ENCODE measurements around the gene RBBP5. TPM values are rescaled to one million over a fixed set of nuclear protein-coding genes. Genes with fewer than 3 reads are reported as not detected.

RBBP5 gene
- total RNA-seq, 1 donor, result 19.5 TPM

GRCh38 chr1:205064741-205065316 lies 56.9 kb downstream of the RBBP5 start:
- no peak for TF ChIP-seq CTCF (IDR thresholded peaks at IDR 0.05; ENCODE audit: extremely low read depth, low read depth, low read length)

GRCh38 chr1:205064301-205064700 lies 57.5 kb downstream of the RBBP5 start:
- no peaks in the 10 kb centered on the region for H3K4me1 ChIP-seq (ENCODE audit: insufficient read depth, low read length)
- no peak for TF ChIP-seq CTCF (IDR thresholded peaks at IDR 0.05; ENCODE audit: extremely low read depth, low read depth, low read length)
- H4K20me1 ChIP-seq (ENCODE audit: insufficient read depth, low read length), result no peaks in the 10 kb centered on the region
- peak; percentile 65 for DNase-seq (ENCODE audit: insufficient read length, low spot score, missing footprints)
- H3K36me3 ChIP-seq (ENCODE audit: insufficient read depth, low read length), result no peaks in the 10 kb centered on the region
- H3K79me2 ChIP-seq (ENCODE audit: insufficient read depth, low read length), result no peaks in the 10 kb centered on the region
- H3K27ac ChIP-seq (ENCODE audit: low read depth, low read length), result no peak overlapping the region
- H3K4me3 ChIP-seq (ENCODE audit: insufficient read depth, low read length), result no peak overlapping the region
- H2AFZ ChIP-seq (ENCODE audit: low read length), result no peak overlapping the region
- peaks cover 5% of the 10 kb centered on the region for H3K27me3 ChIP-seq (ENCODE audit: insufficient read depth, low read length)
- H3K9me3 ChIP-seq (ENCODE audit: low read depth, low read length), result no peaks in the 10 kb centered on the region
- no peak overlapping the region for H3K4me2 ChIP-seq (ENCODE audit: insufficient read depth, low read length)

More at GRCh38 chr1:205064741-205065316, 56.9 kb downstream of the RBBP5 start:
- peaks cover 5% of the 10 kb centered on the region for H3K27me3 ChIP-seq (ENCODE audit: insufficient read depth, low read length)
- no peaks in the 10 kb centered on the region for H4K20me1 ChIP-seq (ENCODE audit: insufficient read depth, low read length)
- no peak overlapping the region for H2AFZ ChIP-seq (ENCODE audit: low read length)
- H3K36me3 ChIP-seq (ENCODE audit: insufficient read depth, low read length), result no peaks in the 10 kb centered on the region
- no peaks in the 10 kb centered on the region for H3K79me2 ChIP-seq (ENCODE audit: insufficient read depth, low read length)
- DNase-seq (ENCODE audit: insufficient read length, low spot score, missing footprints), result peak; percentile 31
- no peak overlapping the region for H3K4me3 ChIP-seq (ENCODE audit: insufficient read depth, low read length)
- H3K9me3 ChIP-seq (ENCODE audit: low read depth, low read length), result no peaks in the 10 kb centered on the region
- no peak overlapping the region for H3K27ac ChIP-seq (ENCODE audit: low read depth, low read length)
- no peaks in the 10 kb centered on the region for H3K4me1 ChIP-seq (ENCODE audit: insufficient read depth, low read length)
- H3K4me2 ChIP-seq (ENCODE audit: insufficient read depth, low read length), result no peak overlapping the region

- Histone ChIP-seq H3K4me3 (ENCODE audit: insufficient read depth, low read length) (no peak overlapping the region), H3K79me2 (ENCODE audit: insufficient read depth, low read length) (no peaks in the 10 kb centered on the region), H3K27ac (ENCODE audit: low read depth, low read length) (no peak overlapping the region), H3K4me2 (ENCODE audit: insufficient read depth, low read length) (no peak overlapping the region), H3K27me3 (ENCODE audit: insufficient read depth, low read length) (peaks cover 5% of the 10 kb centered on the region), H2AFZ (ENCODE audit: low read length) (no peak overlapping the region), H3K9me3 (ENCODE audit: low read depth, low read length) (no peaks in the 10 kb centered on the region), H3K36me3 (ENCODE audit: insufficient read depth, low read length) (no peaks in the 10 kb centered on the region), H4K20me1 (ENCODE audit: insufficient read depth, low read length) (no peaks in the 10 kb centered on the region), H3K4me1 (ENCODE audit: insufficient read depth, low read length) (no peaks in the 10 kb centered on the region)
- no peak for TF ChIP-seq CTCF (IDR thresholded peaks at IDR 0.05; ENCODE audit: extremely low read depth, low read depth, low read length)
- peak; percentile 56 for DNase-seq (ENCODE audit: insufficient read length, low spot score, missing footprints)
Measured at GRCh38 chr1:205062895-205063294, 58.9 kb downstream of the RBBP5 start.

GRCh38 chr1:205062319-205062718 lies 59.5 kb downstream of the RBBP5 start:
- Histone ChIP-seq H3K79me2 (ENCODE audit: insufficient read depth, low read length) (no peaks in the 10 kb centered on the region), H3K36me3 (ENCODE audit: insufficient read depth, low read length) (no peaks in the 10 kb centered on the region), H2AFZ (ENCODE audit: low read length) (no peak overlapping the region), H4K20me1 (ENCODE audit: insufficient read depth, low read length) (no peaks in the 10 kb centered on the region), H3K4me1 (ENCODE audit: insufficient read depth, low read length) (no peaks in the 10 kb centered on the region), H3K9me3 (ENCODE audit: low read depth, low read length) (no peaks in the 10 kb centered on the region), H3K27ac (ENCODE audit: low read depth, low read length) (no peak overlapping the region), H3K4me3 (ENCODE audit: insufficient read depth, low read length) (no peak overlapping the region), H3K4me2 (ENCODE audit: insufficient read depth, low read length) (no peak overlapping the region), H3K27me3 (ENCODE audit: insufficient read depth, low read length) (peaks cover 5% of the 10 kb centered on the region)
- no peak for DNase-seq (ENCODE audit: insufficient read length, low spot score, missing footprints)
- no peak for TF ChIP-seq CTCF (IDR thresholded peaks at IDR 0.05; ENCODE audit: extremely low read depth, low read depth, low read length)

Measured in osteoblast (primary cell).